Mesenteric fat pad (tissue), 1 donor: Measurements from ENCODE around the gene TSPAN9. TPM values are rescaled to one million over a fixed set of nuclear protein-coding genes. Genes with fewer than 3 reads are reported as not detected.

Source experiments
- DNase-seq: peaks from one replicate; pipeline ENCODE4 v3.0.0-alpha.2; 2020; ENCODE audit warnings: low spot score
- total RNA-seq: library from RNA; stranded (reverse); fragmentation: NEBNext Ultra II Directional; extraction: Animal tissue kit (Norgen Biotek cat#: 25700); gene quantifications from one replicate; pipeline ENCODE4 v1.2.1, GENCODE V29; 2021
- donor health status: DM: yes; HTN: yes; CAD: no.

TSPAN9 gene
- total RNA-seq, 1 donor from 2014 or later = 36.9 TPM

DNA sequence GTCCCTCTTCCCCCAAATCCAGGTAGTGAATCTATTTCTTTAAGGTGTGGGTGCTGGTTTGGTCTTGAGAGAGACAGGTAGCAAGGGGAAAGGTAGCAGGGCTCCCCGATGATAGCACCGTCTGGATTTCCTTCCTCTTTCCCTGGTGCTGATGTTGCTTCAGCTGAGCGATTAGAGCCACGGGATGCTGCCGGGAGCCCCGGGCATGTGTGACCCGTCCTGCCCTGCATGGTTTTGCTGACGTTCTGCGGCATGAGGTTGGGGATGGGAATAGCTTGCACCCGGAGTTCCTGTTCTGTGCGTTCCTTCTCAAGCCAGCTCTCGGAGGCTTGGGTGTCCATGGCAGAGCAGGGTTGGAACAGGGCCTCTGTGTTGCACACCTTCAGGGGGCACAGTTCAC lies 107.3 kb downstream of the TSPAN9 start:
- no peak for DNase-seq

DNA sequence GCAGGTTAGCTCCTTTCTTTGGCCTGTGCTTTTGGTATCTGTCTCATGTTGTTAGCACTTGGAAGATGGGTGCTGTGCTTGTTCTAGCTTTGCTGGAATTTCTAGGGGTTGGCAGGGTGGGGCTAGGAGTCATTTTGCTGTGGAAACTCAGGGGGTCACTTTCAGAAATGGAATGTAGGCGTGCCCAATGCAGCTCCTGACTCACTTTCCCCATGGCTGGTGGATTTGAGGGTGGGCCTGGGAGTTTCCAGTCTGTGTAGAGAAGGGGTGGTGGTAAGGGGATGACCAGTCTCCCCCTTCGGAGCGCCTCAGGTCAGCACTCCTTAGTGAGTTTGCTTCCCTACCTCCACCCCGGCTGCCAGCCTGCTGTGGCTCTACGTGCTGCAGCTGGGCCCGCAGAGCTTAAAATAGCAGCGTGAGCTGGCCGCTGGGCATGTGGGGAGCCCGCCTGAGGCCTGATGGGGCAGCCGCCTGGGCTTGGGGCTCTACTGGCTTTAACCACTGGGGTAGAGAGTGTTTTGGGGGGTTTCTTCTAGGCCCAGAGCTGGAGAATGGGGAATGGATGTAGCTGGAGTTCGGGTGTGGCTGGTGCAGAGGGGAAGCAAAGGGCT lies 108.2 kb downstream of the TSPAN9 start:
- DNase-seq = no peak

DNA sequence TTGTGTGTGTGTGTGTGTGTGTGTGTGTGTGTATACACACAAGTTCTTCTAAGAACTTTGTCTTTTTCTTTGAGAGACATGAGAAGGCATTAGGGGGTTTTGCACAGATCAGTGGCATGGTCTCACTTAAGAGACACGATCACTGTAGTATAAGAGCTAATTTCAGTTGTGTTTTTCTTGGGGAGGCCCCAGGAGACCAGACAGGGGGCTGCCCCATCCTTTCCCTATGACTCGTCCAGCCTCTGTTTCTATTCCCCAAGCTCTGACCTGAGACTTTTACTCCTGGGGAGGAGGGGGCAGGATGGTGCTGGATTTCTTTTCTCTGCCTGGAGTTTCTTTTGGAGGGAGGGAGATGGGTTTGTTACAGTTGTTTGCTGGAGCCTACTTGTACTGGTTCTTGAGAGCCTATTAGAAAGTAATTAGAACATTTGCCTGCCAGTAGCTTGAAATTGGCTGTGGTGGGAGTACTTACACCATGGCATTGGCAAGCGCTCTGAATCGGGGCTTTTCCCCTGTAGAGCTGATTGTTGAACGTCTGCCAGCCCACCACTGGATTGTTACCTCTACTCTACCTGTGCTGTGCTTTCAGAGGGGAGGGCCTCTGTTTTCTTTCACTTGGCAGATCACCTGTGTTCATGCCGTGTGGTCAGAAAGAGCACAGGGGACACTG lies 109.5 kb downstream of the TSPAN9 start:
- DNase-seq = no peak

DNA sequence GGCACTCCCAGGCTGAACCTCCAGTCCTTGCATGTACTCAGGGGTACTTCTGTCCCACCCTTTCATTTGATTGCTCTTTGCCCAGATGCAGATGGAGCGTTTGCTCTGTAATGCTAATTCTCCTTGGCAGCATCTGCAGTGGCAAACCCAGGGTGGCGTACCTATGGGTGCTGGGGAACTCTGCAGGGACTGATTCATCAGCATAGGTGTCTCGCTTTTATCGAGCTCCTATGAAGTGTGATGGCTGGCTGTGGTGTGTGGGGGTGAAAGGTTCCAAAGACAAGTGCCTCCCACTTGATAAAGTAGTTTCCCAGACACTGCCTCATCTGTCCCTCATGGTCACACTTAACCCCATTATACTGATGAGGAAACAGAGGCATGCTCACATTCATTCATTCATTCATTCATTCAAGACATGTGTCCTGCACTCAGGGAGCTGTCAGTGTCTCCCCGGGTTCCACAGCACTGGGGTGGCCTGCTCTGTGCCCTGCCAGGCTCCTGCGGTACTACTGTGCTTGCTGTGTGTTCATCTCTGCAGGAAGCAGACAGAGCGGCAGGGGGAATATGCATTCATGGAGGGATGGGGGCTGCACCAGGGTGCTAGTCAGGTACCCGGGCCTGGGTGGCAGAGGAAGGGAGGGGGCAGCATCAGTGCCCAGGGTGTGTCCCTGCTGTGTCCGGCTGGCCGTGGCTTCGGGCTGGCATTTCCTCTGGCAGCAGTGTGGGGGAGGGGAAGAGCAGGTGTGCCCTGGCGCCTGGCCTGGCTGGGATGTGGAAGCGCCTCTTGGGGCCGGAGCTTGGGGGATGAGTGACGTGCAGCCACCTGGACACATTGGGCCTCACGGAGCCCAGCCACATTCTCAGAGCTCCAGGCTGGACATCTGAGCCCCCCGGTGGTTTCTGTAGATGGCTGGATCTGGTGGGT lies 110.9 kb downstream of the TSPAN9 start:
- DNase-seq = no peak

DNA sequence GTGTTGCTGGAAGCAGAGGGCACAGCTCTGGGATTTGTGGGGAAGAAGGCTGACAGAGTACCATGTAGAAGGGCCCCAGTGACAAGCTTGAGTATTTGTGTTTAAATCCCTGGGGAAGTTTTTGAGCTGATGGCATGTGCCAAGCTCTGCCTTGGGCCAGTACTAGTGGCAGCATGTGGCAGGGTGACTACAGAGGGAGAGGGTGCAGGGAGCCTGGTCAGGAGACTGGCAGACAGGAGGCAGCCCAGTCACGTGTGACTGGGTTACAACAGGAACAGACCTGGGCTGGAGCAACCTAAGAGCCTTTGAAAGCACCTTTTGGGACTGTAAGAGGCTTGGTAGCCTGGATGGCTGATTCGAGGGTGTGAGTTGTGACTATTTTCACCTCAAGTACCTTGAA lies 112.1 kb downstream of the TSPAN9 start:
- DNase-seq = no peak

DNA sequence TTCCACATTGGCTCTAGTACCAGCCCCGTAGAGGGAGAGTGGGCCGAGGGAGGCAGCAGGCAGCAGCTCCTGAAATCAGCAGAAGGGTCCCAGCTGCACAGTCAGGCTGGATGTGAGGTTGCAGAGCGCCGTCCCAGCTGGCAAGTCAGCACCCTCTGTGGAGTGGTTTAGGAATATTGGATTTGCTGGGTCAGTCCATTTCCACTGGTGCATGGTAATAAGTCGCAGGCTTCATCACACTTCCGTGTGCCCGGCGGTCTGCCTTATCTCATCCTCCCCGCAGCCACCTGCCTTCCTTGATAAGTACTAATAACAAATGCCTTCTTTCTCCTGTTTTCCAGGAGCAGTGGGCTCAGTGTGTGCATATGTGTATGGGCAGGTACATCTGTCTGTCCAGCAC lies 112.9 kb downstream of the TSPAN9 start:
- no peak for DNase-seq

DNA sequence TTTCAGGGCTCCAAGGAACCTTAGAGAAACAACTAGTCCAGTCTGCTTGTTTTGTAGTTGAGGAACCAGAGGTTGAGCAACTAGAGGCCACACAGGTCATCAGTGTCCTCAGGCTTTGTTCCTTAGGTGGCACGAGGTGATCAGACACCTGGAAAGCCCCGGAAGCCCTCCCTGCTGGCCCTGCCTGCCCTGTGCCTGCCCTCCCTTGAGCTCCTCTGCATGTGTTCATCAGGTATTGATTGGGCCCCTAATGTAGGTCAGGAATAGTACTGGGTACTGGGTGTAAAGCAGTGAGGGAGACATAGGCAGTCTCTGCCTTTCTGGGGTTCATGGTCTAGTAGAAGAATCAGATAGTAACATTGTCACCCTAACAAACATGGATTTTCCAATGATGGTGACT lies 114.3 kb downstream of the TSPAN9 start:
- DNase-seq = no peak

DNA sequence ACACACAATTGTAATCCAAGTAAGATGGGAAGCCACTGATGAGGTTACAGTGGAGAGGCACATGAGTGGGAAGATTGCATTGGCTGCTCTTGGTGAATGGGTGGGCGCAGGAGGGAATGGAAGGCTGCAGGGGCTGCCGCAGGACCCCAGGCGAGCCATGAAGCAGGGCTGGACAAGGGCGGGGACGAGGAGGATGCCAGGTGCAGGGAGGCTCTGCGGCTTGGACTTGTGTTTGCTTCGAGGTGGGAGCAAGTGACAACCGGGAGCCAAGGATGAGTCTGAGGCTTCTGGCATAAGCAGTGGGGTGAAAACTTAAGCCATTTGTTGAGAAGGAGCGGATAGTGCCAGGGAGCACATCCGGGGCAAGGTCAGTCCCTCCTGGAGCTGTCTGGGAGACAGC lies 115.0 kb downstream of the TSPAN9 start:
- DNase-seq = no peak

DNA sequence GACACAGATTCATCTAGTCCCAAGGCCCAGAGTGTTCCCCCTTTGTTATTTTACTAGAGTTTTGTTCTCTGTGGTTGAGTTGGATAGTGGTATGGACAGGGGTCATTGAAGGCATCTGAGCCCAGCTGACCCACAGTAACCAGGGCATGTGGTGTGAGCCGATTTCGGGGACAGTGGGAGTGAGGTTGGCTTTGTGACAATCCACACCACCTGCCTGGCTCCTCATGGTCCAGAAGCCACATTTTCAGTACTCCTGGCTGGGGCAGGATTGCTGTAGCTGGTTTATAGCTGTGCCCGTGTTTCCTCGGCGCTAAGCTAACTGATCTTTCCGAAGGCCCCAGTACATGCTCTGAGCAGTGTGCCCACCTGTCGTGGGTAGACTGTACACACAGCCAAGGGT lies 116.0 kb downstream of the TSPAN9 start:
- DNase-seq = no peak

DNA sequence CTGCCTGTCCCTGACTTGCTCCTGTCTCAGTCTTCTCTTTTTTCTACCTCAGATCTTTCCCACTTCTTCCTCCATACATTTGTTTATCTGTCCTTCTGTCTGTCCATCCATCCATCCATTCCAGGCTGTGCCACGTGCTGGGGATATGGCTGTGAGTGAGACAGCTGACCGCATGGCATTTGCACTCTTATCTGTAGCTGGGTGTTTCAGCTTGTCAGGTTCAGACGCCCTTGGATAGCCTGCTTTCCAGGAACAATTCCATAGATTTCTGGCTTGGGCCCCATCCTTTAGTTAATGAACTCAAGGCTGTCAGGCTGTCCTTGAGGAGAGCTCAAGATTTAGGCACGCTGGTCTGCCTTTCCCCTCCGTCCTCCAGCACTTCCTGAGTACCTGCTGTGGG lies 116.6 kb downstream of the TSPAN9 start:
- DNase-seq = no peak

DNA sequence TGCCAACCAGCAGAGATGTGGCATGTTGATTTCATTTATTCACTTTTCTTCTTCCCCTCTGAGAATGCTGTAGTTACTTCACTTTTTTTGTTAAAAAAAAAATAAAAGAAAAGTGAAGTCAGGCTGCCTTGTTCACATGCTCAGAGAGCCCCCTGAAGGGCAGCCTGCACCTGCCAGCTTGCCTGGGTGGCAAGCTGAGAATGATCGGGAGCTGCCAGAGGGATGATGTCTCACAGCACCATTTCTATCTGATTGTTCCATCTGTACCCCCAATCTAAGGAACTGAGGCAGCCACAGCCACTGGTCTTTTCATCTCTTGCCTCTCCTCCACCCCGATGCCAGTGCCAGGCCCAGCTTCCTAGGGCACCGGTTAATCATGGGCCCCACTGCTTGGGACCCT lies 118.2 kb downstream of the TSPAN9 start:
- no peak for DNase-seq

DNA sequence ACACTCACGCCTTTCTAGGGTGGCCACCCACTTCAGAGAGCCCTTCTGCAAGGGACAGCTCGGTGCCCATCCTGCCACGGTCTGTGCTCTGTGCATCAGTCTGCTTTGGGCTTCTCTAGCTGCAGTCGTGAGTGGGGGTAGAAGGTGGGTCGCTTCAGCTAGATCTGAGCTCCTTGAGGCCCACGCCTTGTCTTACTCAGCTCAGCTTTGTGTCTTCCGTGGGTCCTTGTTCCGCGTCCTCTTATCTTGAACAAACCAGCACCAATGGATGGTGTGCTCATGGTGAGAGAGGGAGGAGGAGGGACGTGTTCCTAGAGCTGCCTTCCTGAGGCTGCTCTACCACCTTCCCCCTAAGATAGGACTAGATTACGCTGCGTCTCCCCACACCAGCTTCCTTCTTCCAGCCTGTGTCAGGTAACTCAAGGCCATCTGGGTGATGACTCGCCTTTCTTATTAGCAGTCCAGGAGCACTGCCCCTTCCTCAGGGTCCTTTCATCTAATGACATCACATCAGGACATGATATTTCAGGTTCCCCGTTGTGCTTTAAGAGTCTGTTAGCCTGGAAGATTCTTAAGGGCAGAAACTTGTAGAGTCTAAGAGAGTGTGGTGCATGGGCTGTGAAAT lies 118.8 kb downstream of the TSPAN9 start:
- no peak for DNase-seq

DNA sequence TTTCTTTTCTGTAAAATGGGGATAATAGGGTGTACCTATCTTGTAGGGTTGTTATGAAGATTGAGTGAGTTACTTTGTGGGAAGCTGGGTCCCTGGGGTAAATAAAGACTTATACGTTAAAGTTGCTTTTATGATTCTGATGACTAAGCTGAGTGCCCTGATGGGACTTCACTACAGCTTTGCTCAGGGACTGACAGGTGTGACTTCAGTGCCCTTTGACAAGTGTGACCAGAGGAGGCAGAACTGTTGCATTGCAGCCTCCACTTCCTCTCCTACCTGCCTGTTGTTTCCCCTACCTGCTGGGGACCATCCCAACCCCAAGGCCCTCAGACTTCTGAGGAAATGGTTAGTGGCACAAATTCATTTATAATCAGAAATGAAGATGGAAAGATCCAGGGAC lies 119.3 kb downstream of the TSPAN9 start:
- DNase-seq = no peak

DNA sequence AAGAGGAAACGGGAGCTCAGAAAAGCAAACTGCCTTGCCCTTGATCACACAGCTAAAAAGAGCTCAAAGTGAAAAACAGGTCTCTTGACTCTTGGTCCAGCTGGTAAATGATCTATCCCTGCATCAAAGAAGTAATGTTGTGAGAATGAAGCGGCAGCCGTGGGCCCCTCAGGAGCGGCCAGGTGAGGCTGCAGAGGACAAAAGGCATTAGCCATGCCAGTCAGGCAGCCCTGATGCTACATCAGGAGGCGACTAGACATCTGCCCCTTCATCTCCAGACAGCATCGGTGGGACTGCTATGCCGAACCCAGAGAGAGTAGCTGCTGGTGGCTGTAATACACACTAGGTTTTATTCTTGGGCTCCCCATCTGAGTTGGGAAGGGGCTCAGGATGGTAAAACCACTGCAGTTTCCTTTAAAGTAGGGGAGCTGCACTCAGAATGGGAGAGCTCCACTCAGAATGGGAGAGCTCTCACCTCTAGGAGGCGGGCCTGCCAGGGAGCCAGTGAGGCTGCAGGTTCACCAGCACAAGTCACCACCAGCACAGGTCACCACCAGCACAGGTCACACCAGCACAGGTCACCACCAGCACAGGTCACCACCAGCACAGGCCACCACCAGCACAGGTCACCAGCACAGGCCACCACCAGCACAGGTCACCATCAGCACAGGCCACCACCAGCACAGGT lies 120.1 kb downstream of the TSPAN9 start:
- no peak for DNase-seq

DNA sequence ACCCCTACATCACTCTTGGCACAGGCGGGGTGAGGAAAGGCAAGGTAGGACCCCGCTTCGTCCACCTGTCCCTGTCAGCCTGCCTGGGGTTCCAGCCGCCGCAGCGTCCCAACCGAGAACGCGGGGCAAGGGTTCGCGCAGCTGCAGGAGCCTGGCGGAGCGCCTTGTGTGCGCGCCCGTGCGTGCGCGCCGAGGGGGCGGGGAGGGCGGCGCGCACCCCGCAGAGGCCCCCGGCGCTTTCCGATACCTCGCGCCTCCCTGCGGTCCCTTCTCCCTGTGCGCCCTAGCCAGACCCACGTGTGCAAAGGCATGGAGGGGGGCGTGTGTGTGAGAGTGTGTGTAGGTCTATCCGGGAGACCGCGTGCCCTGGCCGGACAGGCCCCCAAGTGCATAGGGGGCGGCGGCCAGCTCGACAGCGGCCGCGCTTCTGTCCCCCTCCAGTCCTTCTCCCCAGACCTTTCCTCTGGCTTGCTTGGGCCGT lies 122.4 kb downstream of the TSPAN9 start:
- DNase-seq = no peak

DNA sequence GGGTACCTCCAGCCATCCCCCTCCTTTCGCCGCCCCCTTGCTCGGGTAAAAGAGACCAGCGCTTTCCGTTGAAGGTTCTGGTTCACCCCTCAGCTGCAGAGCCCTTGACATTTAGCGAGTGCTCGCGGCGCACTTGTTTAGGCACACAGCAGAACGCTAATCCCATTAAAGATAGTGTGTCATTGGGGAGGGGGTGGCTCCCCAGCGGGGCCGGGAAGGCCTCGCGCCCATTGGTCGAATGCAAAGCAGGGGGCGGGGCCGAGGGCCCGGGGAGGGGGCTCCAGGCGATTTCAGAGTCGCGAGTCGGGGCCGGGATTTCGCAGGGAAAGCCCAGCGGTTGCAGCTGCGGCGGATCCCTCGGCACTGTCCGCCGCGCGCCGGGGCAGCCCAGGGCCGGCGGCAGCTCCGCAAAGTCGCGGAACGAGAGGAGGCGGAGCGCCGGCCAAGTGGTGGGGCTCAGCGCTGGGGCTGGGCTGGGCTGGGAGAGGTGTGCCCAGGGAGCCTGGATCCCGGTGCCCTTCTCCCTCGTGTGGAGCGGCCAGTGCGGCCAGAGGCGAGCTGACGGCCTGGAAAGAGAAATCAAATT lies 122.9 kb downstream of the TSPAN9 start:
- DNase-seq = no peak

DNA sequence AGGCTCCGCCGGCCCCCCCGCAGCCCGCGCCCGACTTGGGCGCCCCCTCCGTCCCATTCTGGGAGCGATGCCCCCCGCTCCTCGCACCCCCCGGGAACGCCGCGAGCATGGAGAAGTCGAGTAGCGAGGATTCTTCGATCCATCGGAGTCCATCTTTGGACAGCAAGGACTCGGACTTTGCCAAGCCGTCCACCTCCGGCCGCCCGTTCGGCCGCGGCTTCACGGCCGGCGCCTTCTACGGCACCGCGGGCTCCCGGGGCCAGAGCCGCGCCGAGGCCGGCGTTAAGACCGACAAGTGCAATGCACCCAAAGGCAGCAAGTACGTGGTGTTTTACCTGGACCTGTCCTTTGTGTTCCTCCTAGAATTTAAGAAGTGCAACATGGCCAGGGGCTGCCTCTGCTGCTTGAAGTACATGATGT lies 123.6 kb downstream of the TSPAN9 start:
- no peak for DNase-seq

DNA sequence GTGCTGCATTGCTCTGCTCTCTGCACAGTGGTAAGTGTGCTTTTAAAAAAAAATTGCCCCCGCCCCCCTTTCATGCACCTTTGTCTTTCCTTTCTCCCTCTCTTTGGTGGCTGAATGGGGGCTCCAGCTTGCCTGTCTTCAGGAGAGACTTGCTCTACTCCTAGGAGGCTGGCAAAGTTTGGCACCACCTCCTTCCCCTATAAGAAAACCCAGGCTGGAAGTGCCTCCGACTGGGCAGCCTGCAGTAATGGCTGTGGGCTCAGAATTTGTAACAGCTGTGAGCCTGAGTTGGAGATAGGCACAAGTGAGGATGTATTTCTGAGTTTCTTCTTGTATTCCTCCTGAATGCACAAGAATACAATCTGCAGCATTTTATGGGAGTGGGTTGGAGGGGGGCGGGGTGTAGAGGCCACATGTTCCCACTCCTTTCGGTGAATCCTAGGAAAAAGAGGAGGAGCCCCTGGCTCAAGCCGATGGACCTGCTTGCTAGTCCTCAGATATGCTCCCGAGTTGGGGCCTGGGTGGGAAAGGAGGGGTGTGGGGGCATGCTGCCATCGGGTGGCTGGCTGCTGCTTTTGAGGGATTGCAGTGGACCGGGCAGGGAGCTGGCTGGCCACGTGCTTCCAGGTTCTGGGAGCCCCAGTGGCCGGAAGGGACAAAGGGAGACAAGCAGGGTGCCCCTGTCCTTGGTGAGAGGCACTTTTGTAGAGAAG lies 124.3 kb downstream of the TSPAN9 start:
- no peak for DNase-seq

DNA sequence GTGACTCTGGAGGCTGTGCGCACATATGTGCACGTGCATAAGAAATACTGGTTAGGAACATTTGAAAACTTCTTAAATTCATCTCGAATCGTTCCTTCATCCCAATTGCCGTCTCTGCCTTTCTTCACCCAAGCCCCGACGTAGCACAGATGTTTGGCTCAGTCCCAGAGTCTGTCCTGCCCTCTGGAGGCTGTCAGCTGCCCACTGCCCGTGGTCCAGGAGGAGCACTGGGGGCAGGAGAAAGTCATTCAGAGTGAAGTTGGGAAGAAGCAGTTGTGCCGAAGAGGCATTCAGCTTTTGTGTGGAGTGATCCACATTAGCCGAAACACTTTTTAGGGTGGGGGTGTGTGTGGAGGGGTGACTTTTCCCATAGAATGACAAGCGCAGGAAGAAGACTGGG lies 124.9 kb downstream of the TSPAN9 start:
- DNase-seq = no peak
